ACC112 (cell line): ENCODE data around the gene EDRF1.

Experiments used
- H2AFZ ChIP-seq: fragments of 200-600 bp; sonication (generic); one replicate; pipeline ENCODE4 v1.6.0; 2017; ENCODE audit warnings: antibody characterized with exemption, low read length; ENCODE audit not compliant: unreplicated experiment
- H3K27ac ChIP-seq: fragments of 200-600 bp; sonication (generic); 2 replicates; pipeline ENCODE4 v1.5.1; 2014; ENCODE audit warnings: low read depth, mild to moderate bottlenecking, antibody characterized with exemption, low read length, moderate library complexity
- H3K27me3 ChIP-seq: fragments of 200-600 bp; sonication (generic); 2 replicates; pipeline ENCODE4 v1.6.1; 2014; ENCODE audit warnings: mild to moderate bottlenecking, antibody characterized with exemption, low read length, moderate library complexity, mixed read lengths; ENCODE audit not compliant: insufficient read depth
- H3K36me3 ChIP-seq: fragments of 200-600 bp; sonication (generic); 2 replicates; pipeline ENCODE4 v1.6.1; 2016; ENCODE audit warnings: mild to moderate bottlenecking, antibody characterized with exemption, low read length, moderate library complexity, mixed read lengths; ENCODE audit not compliant: insufficient read depth
- H3K4me1 ChIP-seq: fragments of 200-600 bp; sonication (generic); one replicate; pipeline ENCODE4 v1.6.1; 2016; ENCODE audit warnings: low read length, mixed read lengths; ENCODE audit not compliant: insufficient read depth, unreplicated experiment, control insufficient read depth
- H3K4me3 ChIP-seq: fragments of 200-600 bp; sonication (generic); 2 replicates; pipeline ENCODE4 v1.5.1; 2014; ENCODE audit warnings: mild to moderate bottlenecking, low read depth, low read length
- H3K79me2 ChIP-seq: fragments of 200-600 bp; sonication (generic); one replicate; pipeline ENCODE4 v1.6.0; 2016; ENCODE audit warnings: low read length; ENCODE audit not compliant: control insufficient read depth, unreplicated experiment, insufficient read depth

EDRF1 gene

GRCh38 chr10:125739994-125740679 lies 20.6 kb downstream of the EDRF1 start:
- Histone ChIP-seq H3K4me1 (no peaks in the 10 kb centered on the region), H3K27me3 (no peaks in the 10 kb centered on the region), H3K4me3 (no peak overlapping the region), H2AFZ (no peak overlapping the region), H3K36me3 (peaks cover 62% of the 10 kb centered on the region), H3K79me2 (no peaks in the 10 kb centered on the region), H3K27ac (no peak overlapping the region)

GRCh38 chr10:125742465-125742864 lies 23.0 kb downstream of the EDRF1 start:
- Histone ChIP-seq H3K4me3 (no peak overlapping the region), H3K27ac (no peak overlapping the region), H3K79me2 (no peaks in the 10 kb centered on the region), H2AFZ (no peak overlapping the region), H3K36me3 (peaks cover 69% of the 10 kb centered on the region), H3K27me3 (no peaks in the 10 kb centered on the region), H3K4me1 (no peaks in the 10 kb centered on the region)

DNA sequence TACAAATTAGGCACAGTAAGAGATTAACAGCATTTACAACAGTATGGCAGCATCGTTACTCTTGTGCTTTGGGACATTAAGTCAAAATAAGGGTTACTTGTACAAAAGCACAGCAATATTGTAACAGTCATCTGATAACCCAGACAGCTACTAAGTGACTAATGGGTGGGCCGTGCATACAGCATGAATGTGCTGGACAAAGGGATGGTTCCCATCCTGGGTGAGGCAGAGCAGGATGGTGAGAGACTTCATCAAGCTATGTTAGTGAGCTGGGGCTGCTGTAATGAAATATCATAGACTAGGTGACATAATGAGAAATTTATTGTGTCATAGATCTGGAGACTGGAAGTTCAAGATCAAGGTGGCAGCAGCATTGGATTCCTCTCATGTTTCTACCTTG lies 25.4 kb downstream of the EDRF1 start:
- Histone ChIP-seq H3K27ac (no peak overlapping the region), H3K4me1 (no peaks in the 10 kb centered on the region), H3K79me2 (no peaks in the 10 kb centered on the region), H3K36me3 (peaks cover 63% of the 10 kb centered on the region), H2AFZ (no peak overlapping the region), H3K4me3 (no peak overlapping the region), H3K27me3 (no peaks in the 10 kb centered on the region)

DNA sequence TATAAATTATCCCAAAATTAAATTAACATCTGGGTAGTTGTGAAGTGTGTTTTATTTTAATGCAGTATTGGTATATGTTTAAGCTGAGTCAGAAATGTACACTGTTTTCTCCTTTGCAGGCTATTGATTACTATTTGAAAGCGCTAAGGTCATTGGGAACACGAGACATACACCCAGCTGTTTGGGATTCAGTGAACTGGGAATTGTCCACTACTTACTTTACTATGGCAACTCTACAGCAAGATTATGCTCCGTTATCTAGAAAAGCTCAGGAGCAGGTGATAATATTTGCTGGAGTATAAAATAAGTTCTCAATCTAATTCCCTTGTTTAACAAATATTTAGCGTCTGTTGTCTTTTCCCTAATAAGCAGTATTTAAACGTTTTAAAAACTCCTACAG lies 27.9 kb downstream of the EDRF1 start:
- Histone ChIP-seq H3K36me3 (peaks cover 64% of the 10 kb centered on the region), H3K27ac (no peak overlapping the region), H3K79me2 (no peaks in the 10 kb centered on the region), H3K27me3 (no peaks in the 10 kb centered on the region), H3K4me3 (no peak overlapping the region), H3K4me1 (no peaks in the 10 kb centered on the region), H2AFZ (no peak overlapping the region)

DNA sequence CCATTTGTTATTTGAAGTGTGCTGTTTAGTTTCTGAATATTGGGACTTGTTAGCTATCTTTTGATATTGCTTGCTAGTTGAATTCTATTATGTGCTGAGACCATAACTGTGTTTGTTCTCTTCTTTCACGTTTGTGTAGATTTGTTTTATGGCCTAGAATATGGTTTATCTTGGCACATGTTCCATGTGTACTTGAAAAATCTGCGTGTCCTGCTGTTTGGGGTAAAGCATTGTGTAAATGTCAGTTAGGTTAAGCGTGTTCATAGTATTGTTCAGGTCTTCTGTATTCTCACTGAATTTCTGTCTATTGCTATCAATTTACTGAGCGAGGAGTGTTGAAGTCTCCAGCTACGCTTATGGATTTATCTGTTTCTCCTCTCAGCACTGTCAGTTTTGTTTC lies 36.7 kb downstream of the EDRF1 start:
- Histone ChIP-seq H3K4me3 (no peak overlapping the region), H3K27ac (no peak overlapping the region), H3K36me3 (peaks cover 36% of the 10 kb centered on the region), H3K79me2 (no peaks in the 10 kb centered on the region), H3K4me1 (no peaks in the 10 kb centered on the region), H3K27me3 (no peaks in the 10 kb centered on the region), H2AFZ (no peak overlapping the region)

DNA sequence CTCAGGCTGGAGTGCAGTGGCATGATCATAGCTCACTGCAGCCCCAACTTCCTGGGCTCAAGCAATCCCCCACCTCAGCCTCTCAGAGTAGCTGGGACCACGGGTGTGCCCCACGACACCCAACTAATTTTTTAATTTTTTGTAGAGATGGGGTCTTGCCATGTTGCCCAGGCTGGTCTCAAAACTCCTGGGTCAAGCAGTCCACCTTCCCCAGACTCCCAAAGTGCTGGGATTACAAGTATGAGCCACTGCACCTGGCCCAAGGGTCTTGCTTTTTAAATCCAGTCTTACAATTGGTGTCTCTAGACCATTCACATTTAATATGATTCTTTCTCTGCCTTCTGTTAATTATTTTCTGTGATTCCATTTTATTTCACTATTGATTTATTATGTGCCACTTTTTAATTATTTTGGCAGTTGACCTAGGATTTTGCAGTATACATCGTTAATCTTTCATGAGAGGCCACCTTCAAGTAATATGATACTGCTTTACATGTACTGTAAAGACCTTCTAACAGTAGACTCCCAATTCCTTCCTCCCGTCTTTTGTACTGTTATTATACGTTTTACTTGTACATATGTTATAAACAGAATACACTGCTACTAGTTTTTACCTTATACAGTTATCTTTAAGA lies 37.5 kb downstream of the EDRF1 start:
- Histone ChIP-seq H3K4me1 (no peaks in the 10 kb centered on the region), H3K36me3 (peaks cover 37% of the 10 kb centered on the region), H2AFZ (no peak overlapping the region), H3K79me2 (no peaks in the 10 kb centered on the region), H3K27ac (no peak overlapping the region), H3K27me3 (no peaks in the 10 kb centered on the region), H3K4me3 (no peak overlapping the region)

DNA sequence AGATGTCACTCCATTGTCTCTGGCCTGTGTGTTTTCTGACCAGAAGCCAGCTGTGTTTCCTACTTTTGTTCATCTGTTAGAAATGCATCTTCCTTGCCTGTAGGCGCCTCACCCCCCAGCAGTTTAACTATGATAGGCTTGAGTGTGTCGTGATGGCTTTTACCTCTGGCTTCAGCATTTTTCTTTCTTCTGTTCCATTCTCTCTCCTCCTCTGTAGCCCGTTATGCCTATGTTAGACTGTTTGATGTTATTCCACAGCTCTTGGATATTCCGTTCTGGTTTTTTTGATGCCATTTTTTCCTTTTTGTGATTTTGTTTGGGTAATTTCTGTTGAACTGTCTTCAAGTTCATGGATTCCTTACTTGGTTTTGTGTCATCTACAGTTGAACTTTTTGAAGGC lies 38.2 kb downstream of the EDRF1 start:
- Histone ChIP-seq H2AFZ (no peak overlapping the region), H3K27me3 (no peaks in the 10 kb centered on the region), H3K27ac (no peak overlapping the region), H3K36me3 (peaks cover 33% of the 10 kb centered on the region), H3K79me2 (no peaks in the 10 kb centered on the region), H3K4me3 (no peak overlapping the region), H3K4me1 (no peaks in the 10 kb centered on the region)

- Histone ChIP-seq H3K4me3 (no peak overlapping the region), H3K27ac (no peak overlapping the region), H3K27me3 (no peaks in the 10 kb centered on the region), H3K4me1 (no peaks in the 10 kb centered on the region), H3K79me2 (no peaks in the 10 kb centered on the region), H3K36me3 (peaks cover 30% of the 10 kb centered on the region), H2AFZ (no peak overlapping the region)
These were observed 42.5 kb downstream of the EDRF1 start for GRCh38 chr10:125761961-125762360.

GRCh38 chr10:125762692-125763648 lies 43.5 kb downstream of the EDRF1 start:
- no peak overlapping the region for H3K27ac ChIP-seq
- no peaks in the 10 kb centered on the region for H3K27me3 ChIP-seq
- H2AFZ ChIP-seq: no peak overlapping the region
- H3K79me2 ChIP-seq: no peaks in the 10 kb centered on the region
- no peak overlapping the region for H3K4me3 ChIP-seq
- no peaks in the 10 kb centered on the region for H3K4me1 ChIP-seq
- peaks cover 28% of the 10 kb centered on the region for H3K36me3 ChIP-seq

DNA sequence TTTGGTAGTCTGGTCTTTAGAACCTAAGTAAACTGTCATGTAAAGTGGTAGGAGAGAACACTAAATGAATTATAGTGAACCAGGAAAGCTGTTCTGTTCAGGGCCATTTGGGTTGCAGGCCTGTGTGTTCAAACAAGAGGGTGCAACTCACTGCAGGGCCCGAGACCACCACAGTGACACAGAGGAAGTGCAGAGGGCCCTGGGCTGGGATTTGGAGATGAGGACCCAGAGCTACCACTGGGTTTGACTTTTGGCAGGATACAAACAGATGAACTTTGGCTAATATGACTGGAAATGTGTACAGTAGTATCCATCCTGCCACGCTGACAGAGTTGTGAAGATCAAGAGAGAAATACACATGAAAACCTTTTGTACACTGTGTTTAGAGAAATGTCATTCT lies 46.3 kb downstream of the EDRF1 start:
- H3K79me2 ChIP-seq: no peaks in the 10 kb centered on the region
- H3K27ac ChIP-seq: no peak overlapping the region
- no peak overlapping the region for H2AFZ ChIP-seq
- peaks cover 20% of the 10 kb centered on the region for H3K36me3 ChIP-seq
- H3K4me1 ChIP-seq: no peaks in the 10 kb centered on the region
- no peaks in the 10 kb centered on the region for H3K27me3 ChIP-seq
- H3K4me3 ChIP-seq: no peak overlapping the region
